PC-9 (cell line): ENCODE results near the gene NRXN2. TPM values are rescaled to one million over a fixed set of nuclear protein-coding genes. Genes with fewer than 3 reads are reported as not detected.
A peak's percentile ranks its signal among the peaks of the same experiment; 100 is the strongest.

Experiments used
- BruUV-seq: library from RNA; stranded (reverse); fragments of 400-500 nt; replicated peaks from 2 replicates; lab custom pipeline; 2021; lab: Mats Ljungman, UMichigan
- CTCF ChIA-PET: fragments of 300-600 bp; sonication (Branson Sonifier 250); formaldehyde crosslinking; loops from one replicate; lab custom pipeline; 2022; ENCODE audit warnings: antibody characterized with exemption; lab: Charles Lee
- POLR2A ChIA-PET: fragments of 300-600 bp; sonication (Branson Sonifier 250); formaldehyde crosslinking; loops from one replicate; lab custom pipeline; 2022; ENCODE audit warnings: antibody characterized with exemption; ENCODE audit not compliant: unreplicated experiment; lab: Charles Lee
- DNase-seq, 2 experiments: peaks; one replicate each; pipeline versions ENCODE4 v3.0.0 to v3.0.0-alpha.2; 2015 to 2022; ENCODE audit warnings: mixed read lengths in 1 of 2
- H2AFZ ChIP-seq: fragments of 200-600 bp; sonication (generic); 2 replicates; pipeline ENCODE4 v1.8.1; 2017; ENCODE audit warnings: antibody characterized with exemption
- H3F3A ChIP-seq: fragments of 200-600 bp; sonication (generic); 2 replicates; pipeline ENCODE4 v1.8.1; 2017; ENCODE audit warnings: antibody characterized with exemption, mild to moderate bottlenecking, low read depth; ENCODE audit not compliant: insufficient read depth
- H3K27ac ChIP-seq: fragments of 200-600 bp; sonication (generic); 2 replicates; pipeline ENCODE4 v1.6.1; 2016; ENCODE audit warnings: mixed run types
- H3K27me3 ChIP-seq: fragments of 200-600 bp; sonication (generic); 2 replicates; pipeline ENCODE4 v1.6.1; 2016; ENCODE audit warnings: low read depth, mixed run types; ENCODE audit not compliant: insufficient read depth
- H3K36me3 ChIP-seq: fragments of 200-600 bp; sonication (generic); 2 replicates; pipeline ENCODE4 v1.6.1; 2016; ENCODE audit warnings: low read depth, mixed run types
- H3K4me1 ChIP-seq: fragments of 200-600 bp; sonication (generic); replicated peaks from 2 replicates; pipeline ENCODE4 v1.6.1; 2016; ENCODE audit warnings: mixed run types; ENCODE audit not compliant: insufficient read depth
- H3K4me2 ChIP-seq: fragments of 200-600 bp; sonication (generic); 2 replicates; pipeline ENCODE4 v1.6.1; 2017; ENCODE audit warnings: mixed run types
- H3K4me3 ChIP-seq: fragments of 200-600 bp; sonication (generic); 2 replicates; pipeline ENCODE4 v1.6.1; 2016; ENCODE audit warnings: mixed run types
- H3K79me2 ChIP-seq: fragments of 200-600 bp; sonication (generic); 2 replicates; pipeline ENCODE4 v1.6.1; 2017; ENCODE audit warnings: low read depth, mixed run types
- H3K9me2 ChIP-seq: fragments of 200-600 bp; sonication (generic); 2 replicates; pipeline ENCODE4 v1.8.1; 2017; ENCODE audit warnings: mild to moderate bottlenecking; ENCODE audit not compliant: insufficient read depth
- H3K9me3 ChIP-seq: fragments of 200-600 bp; sonication (generic); 2 replicates; pipeline ENCODE4 v1.8.1; 2016; ENCODE audit warnings: low read depth; ENCODE audit not compliant: insufficient read depth
- H4K20me1 ChIP-seq: fragments of 200-600 bp; sonication (generic); 2 replicates; pipeline ENCODE4 v1.8.1; 2017; ENCODE audit not compliant: insufficient read depth
- EZH2 ChIP-seq: fragments of 200-600 bp; sonication (generic); IDR thresholded peaks from 2 replicates; pipeline ENCODE4 v1.8.0; 2017; ENCODE audit warnings: antibody characterized with exemption, low read depth
- intact Hi-C: fragments of 100-400 bp; cut with micrococcal nuclease; formaldehyde crosslinking; loops from one replicate; pipeline ENCODE4 v1.10.0; 2022; ENCODE audit not compliant: unreplicated experiment
- total RNA-seq: library from RNA; stranded (reverse); gene quantifications from 2 replicates; pipeline ENCODE4 v1.2.3, GENCODE V29; 2021
- TF ChIP-seq, protein P1 (sequence below): fragments of 200-600 bp; sonication (generic); conservative IDR thresholded peaks from 2 replicates; pipeline ENCODE4 v1.6.1; 2017; ENCODE audit warnings: mixed run types, antibody characterized with exemption, mild to moderate bottlenecking, moderate library complexity

Gene NRXN2
- total RNA-seq, 1 experiment from 2014 or later = not detected

DNA sequence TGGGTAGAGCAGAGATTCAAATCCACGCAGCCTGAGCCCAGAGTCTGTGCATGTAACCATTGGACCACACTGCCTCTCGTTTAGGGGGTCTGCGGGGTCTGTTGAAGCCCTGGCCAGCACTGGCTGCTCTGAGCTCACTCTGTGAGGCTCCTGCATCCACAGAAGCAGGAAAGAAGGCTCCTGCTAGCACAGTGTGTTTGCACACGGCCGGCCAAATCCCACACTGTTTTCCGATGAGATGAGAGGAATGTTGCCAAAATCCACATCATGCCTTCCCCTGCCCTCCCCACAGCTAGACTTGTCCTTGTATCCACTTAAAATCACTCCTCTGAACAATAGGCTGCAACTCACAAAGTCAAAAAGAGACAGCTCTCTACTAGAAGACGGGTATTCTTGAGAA lies 142.6 kb downstream of the NRXN2 start:
- Histone ChIP-seq H2AFZ (no peak overlapping the region), H3K79me2 (no peaks in the 10 kb centered on the region), H3K4me2 (no peak overlapping the region), H3K36me3 (no peaks in the 10 kb centered on the region), H3K27ac (no peak overlapping the region), H3K4me1 (peaks cover 24% of the 10 kb centered on the region), H3K9me2 (no peaks in the 10 kb centered on the region), H3K4me3 (no peak overlapping the region), H3F3A (peaks cover 3% of the 10 kb centered on the region; the same call in 1 of the 2 replicates), H3K27me3 (no peaks in the 10 kb centered on the region), H3K9me3 (no peaks in the 10 kb centered on the region), H4K20me1 (no peaks in the 10 kb centered on the region)
- no TSS peak for BruUV-seq
- intact Hi-C loops = no loop called here
- no peak for TF ChIP-seq EZH2
- TF ChIP-seq, protein P1, sequence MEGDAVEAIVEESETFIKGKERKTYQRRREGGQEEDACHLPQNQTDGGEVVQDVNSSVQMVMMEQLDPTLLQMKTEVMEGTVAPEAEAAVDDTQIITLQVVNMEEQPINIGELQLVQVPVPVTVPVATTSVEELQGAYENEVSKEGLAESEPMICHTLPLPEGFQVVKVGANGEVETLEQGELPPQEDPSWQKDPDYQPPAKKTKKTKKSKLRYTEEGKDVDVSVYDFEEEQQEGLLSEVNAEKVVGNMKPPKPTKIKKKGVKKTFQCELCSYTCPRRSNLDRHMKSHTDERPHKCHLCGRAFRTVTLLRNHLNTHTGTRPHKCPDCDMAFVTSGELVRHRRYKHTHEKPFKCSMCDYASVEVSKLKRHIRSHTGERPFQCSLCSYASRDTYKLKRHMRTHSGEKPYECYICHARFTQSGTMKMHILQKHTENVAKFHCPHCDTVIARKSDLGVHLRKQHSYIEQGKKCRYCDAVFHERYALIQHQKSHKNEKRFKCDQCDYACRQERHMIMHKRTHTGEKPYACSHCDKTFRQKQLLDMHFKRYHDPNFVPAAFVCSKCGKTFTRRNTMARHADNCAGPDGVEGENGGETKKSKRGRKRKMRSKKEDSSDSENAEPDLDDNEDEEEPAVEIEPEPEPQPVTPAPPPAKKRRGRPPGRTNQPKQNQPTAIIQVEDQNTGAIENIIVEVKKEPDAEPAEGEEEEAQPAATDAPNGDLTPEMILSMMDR = no peak
- CTCF ChIA-PET = no interaction called here
- POLR2A ChIA-PET = no interaction called here
- no peak for DNase-seq

DNA sequence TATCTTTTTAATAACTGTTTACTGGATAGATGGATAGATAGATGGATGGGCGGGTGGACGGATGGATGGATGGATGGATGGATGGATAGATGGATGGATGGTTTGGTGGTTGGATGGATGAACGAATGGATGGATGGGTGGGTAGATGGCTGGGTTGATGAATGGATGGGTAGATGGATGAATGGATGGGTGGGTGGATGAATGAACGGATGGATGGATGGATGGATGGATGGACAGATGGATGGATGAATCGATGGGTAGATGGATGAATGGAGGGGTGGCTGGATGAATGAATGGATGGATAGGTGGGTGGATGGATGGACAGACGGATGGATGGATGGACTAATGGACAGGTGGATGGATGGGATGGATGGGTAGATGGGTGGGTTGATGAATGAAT lies 145.8 kb downstream of the NRXN2 start:
- BruUV-seq = no TSS peak
- H3F3A ChIP-seq = no peaks in the 10 kb centered on the region
- no peak overlapping the region for H3K4me2 ChIP-seq
- no peak for DNase-seq
- TF ChIP-seq EZH2 = no peak
- TF ChIP-seq, protein P1 = no peak
- no peaks in the 10 kb centered on the region for H3K9me2 ChIP-seq
- H3K27me3 ChIP-seq = no peaks in the 10 kb centered on the region
- H3K4me3 ChIP-seq = no peak overlapping the region
- CTCF ChIA-PET = no interaction called here
- H3K79me2 ChIP-seq = no peaks in the 10 kb centered on the region
- intact Hi-C loops = no loop called here
- H3K36me3 ChIP-seq = no peaks in the 10 kb centered on the region
- no peak overlapping the region for H3K27ac ChIP-seq
- H3K9me3 ChIP-seq = no peaks in the 10 kb centered on the region
- POLR2A ChIA-PET = no interaction called here
- 0 out of 2 replicates have a peak, but pooled peaks cover 1% of the 10 kb centered on the region for H3K4me1 ChIP-seq
- no peak overlapping the region for H2AFZ ChIP-seq
- H4K20me1 ChIP-seq = no peaks in the 10 kb centered on the region

DNA sequence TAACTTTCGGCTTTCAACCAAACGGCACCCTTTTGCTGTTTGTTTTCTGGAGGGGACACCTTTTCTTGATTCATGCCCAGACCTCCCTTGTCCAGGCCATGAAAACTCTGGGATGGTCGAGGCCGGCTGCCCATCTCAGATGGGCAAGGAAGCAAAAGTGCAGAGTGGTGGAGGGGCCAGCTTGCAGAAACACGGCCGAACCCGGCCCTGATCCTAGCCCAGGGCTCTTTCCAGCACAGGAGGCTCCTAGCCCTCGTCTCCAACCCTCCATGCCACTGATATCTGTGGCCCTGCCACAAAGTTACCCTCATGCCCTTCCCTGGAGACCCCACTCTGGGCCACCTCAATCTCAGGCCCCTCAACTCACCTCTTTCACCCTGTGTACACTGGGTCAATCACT lies 150.9 kb downstream of the NRXN2 start:
- BruUV-seq = TSS peak; percentile 10
- Histone ChIP-seq H3K9me3 (no peaks in the 10 kb centered on the region), H3F3A (no peaks in the 10 kb centered on the region; the same call in 1 of the 2 replicates), H3K4me1 (no peaks in the 10 kb centered on the region), H2AFZ (no peak overlapping the region), H3K27ac (no peak overlapping the region), H3K4me3 (no peak overlapping the region), H3K36me3 (no peaks in the 10 kb centered on the region), H3K79me2 (no peaks in the 10 kb centered on the region), H4K20me1 (no peaks in the 10 kb centered on the region), H3K27me3 (no peaks in the 10 kb centered on the region), H3K4me2 (no peak overlapping the region), H3K9me2 (no peaks in the 10 kb centered on the region)
- ChIA-PET POLR2A (interaction anchor here (0.5 to 0.6 kb wide), 3 partner anchors 94 to 207 kb away, joined by 3 to 10 read pairs (median 5); no protein-coding TSS in a partner anchor), CTCF (interaction anchor here (1.0 kb wide), 1 partner anchor 11 kb away, joined by 4 read pairs; no protein-coding TSS in a partner anchor)
- no peak for DNase-seq
- TF ChIP-seq, protein P1 = no peak
- no peak for TF ChIP-seq EZH2
- intact Hi-C loops = no loop called here
